Measurements from ENCODE around the gene ATOX1. TPM values are rescaled to one million over a fixed set of nuclear protein-coding genes. Genes with fewer than 3 reads are reported as not detected.
"Not testable (repeated sequence)": the region's sequence is repeated elsewhere in the genome, so short reads cannot be mapped to it uniquely, and the experiment has no call there.

Gene ATOX1
- total and polyA plus RNA-seq, 3 donors from 2014 or later: 115 to 145 (median 135) TPM

GRCh38 chr5:151700296-151700695 is 58.1 kb downstream of the ATOX1 start:
- Histone ChIP-seq H3K9me3 (no peaks in the 10 kb centered on the region), H3K36me3 (ENCODE audit: low read depth, missing control alignments) (no peaks in the 10 kb centered on the region), H3K4me1 (peaks cover 55% of the 10 kb centered on the region), H3K27ac (peak overlapping the region; percentile 83 to 85), H3K4me3 (no peak overlapping the region), H3K27me3 (no peaks in the 10 kb centered on the region)
- WGBS, 2 donors: 66 to 83% methylated on average over 2 of the region's 2 CpGs
- intact Hi-C loops (cut with DNase I; ENCODE audit: low total_unique reads): no loop called here
- DNase-seq: no peak
- TF ChIP-seq CTCF (IDR thresholded peaks at IDR 0.05) (no peak), POLR2A (IDR thresholded peaks at IDR 0.05) (no peak)

DNA sequence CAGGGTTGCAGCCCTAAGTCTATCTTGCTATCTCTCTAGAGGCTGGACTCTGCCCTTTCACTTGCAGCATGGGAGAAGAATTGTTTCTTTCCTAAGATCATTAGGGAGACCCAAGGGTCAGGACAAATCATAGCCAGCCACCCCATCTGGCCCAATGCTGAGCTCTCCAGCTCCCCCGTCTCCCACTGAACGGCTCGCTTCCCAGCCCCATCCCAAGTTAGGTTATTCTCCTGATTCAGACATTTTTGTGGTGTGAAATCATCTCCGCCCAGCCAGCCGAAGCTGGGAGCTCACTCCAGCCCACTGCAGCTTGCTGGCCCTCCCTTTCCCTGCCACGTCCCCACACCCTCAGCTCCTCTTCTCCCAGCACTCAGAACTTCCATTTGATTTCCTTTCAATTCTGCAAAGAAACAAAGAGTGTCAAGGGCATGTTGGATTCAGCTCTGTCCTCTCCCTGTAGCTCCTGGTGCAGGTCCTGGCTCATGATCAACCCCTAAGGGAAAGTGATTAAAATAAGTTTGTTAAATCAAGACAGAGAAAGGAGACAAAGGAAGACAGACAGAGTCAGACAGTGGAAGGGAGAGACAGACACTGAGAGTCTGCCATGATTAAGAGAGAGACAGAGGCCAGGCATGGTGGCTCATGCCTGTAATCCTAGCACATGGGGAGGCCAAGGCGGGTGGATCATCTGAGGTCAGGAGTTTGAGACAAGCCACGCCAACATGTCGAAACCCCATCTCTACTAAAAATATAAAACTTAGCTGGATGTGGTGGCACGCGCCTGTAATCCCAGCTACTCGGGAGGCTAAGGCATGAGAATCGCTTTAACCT is 59.1 kb downstream of the ATOX1 start:
- DNase-seq: peak; percentile 91
- no peak for TF ChIP-seq CTCF (IDR thresholded peaks at IDR 0.05)
- TF ChIP-seq POLR2A (IDR thresholded peaks at IDR 0.05): no peak
- WGBS, 2 donors: 49 to 52% methylated on average over 13 of the region's 13 CpGs
- intact Hi-C loops (cut with DNase I; ENCODE audit: low total_unique reads): no loop called here
- Histone ChIP-seq H3K36me3 (ENCODE audit: low read depth, missing control alignments) (no peaks in the 10 kb centered on the region), H3K4me1 (peaks cover 65% of the 10 kb centered on the region), H3K9me3 (no peaks in the 10 kb centered on the region), H3K27ac (peak overlapping the region; percentile 83 to 85), H3K4me3 (no peak overlapping the region), H3K27me3 (no peaks in the 10 kb centered on the region)

DNA sequence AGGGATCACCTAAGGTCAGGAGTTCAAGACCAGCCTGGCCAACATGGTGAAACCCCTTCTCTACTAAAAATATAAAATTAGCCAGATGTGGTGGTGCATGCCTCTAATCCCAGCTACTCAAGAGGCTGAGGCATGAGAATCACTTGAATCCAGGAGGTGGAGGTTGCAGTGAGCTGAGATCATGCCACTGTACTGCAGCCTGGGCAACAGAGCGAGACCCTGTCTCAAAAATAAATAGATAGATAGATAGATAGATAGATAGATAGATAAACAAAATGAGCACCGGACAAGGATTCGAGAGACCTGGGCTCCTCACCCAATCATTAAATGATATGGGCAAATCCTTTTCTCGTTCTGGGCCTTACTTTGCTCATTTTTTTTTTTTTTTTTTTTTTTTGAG is 60.4 kb downstream of the ATOX1 start:
- DNase-seq; H3K9me3 ChIP-seq; H3K36me3 ChIP-seq (ENCODE audit: low read depth, missing control alignments); H3K27me3 ChIP-seq; H3K4me3 ChIP-seq; intact Hi-C loops (cut with DNase I; ENCODE audit: low total_unique reads): not testable (repeated sequence)
- Histone ChIP-seq H3K4me1 (peaks cover 73% of the 10 kb centered on the region), H3K27ac (peak overlapping the region; percentile 83 to 85)
- WGBS, 2 donors: 89 to 91% methylated on average over 4 of the region's 4 CpGs

DNA sequence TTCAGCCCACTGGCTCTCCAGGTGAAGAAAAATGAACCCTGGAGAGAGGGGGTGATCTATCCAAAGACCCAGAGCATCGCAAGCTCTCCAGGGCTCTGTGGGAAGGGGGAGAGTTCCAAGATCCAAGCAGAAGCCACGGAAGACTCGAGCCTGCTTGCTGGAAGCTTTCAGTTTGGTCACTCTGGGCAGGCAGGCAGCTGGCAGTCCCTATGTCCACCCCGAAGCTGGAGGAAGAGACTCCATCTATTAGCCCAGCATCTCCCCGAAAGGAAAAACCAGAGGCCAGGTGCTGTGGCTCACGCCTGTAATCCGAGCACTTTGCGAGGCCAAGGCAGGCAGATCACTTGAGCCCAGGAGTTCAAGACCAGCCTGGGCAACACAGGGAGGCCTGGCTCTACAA is 61.0 kb downstream of the ATOX1 start:
- Histone ChIP-seq H3K36me3 (ENCODE audit: low read depth, missing control alignments) (no peaks in the 10 kb centered on the region), H3K27ac (peak overlapping the region; percentile 83 to 85), H3K27me3 (no peaks in the 10 kb centered on the region), H3K4me1 (peaks cover 77% of the 10 kb centered on the region), H3K4me3 (no peak overlapping the region), H3K9me3 (no peaks in the 10 kb centered on the region)
- no peak for TF ChIP-seq POLR2A (IDR thresholded peaks at IDR 0.05)
- no peak for TF ChIP-seq CTCF (IDR thresholded peaks at IDR 0.05)
- no peak for DNase-seq
- intact Hi-C loops (cut with DNase I; ENCODE audit: low total_unique reads): no loop called here
- 52 to 64% methylated on average over 8 of the region's 8 CpGs for WGBS, 2 donors

DNA sequence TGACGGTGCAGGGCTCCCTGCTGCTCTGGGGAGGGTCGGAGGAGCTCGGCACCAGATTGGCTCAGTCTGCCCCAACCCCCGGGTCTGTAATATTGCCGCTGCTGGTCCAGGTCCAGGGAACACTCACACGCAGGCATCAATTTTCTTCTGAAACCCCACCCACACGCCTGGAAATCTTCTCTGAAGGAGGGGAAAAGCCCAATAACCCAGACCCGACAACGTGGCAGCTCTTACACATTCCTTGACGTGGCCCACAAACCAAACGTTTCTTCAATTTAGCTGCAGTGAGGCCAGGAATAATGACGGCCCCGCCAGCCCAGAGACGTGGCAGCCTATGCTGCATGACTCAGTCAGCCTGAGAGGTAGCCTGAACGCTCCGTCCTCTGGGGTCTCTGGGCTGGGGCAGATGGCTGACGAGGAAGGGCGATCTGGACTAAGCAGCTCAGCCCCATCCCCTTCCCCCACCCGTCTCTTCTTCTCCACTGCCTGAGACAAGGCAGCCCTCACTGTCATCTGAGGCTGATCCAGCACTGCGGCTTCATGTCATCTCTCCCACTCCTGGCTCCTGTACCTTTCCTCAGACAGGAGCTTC is 61.9 kb downstream of the ATOX1 start:
- peak; percentile 73 for DNase-seq
- Histone ChIP-seq H3K9me3 (no peaks in the 10 kb centered on the region), H3K27ac (peak overlapping the region; percentile 83 to 85), H3K4me1 (peaks cover 80% of the 10 kb centered on the region), H3K27me3 (no peaks in the 10 kb centered on the region), H3K36me3 (ENCODE audit: low read depth, missing control alignments) (no peaks in the 10 kb centered on the region), H3K4me3 (peak overlapping the region in 1 of 2 donors; percentile 3)
- intact Hi-C loops (cut with DNase I; ENCODE audit: low total_unique reads): no loop called here
- WGBS, 2 donors: 8 to 13% methylated on average over 17 to 20 of the region's 20 CpGs
- TF ChIP-seq POLR2A (IDR thresholded peaks at IDR 0.05) (no peak), CTCF (IDR thresholded peaks at IDR 0.05) (no peak)
